Tibial artery (tissue), 4 donors: ENCODE data around the gene VSIG10.

Source experiments
- DNase-seq, 2 donors: peaks; one replicate each; pipeline ENCODE4 v3.0.0-alpha.2; 2019
- H3K27ac ChIP-seq, 2 donors: fragments of 200-600 bp; sonication (generic) in 1 of 2; 1 replicate in 1 of 2; 2 replicates in 1 of 2; pipeline ENCODE4 v1.5.1; 2018 to 2019; ENCODE audit warnings: mild to moderate bottlenecking in 1 of 2
- H3K27me3 ChIP-seq, 2 donors: fragments of 200-600 bp; sonication (generic) in 1 of 2; one replicate each; pipeline versions ENCODE4 v1.5.1 to v1.6.0; 2016 to 2019
- H3K36me3 ChIP-seq, 3 donors: fragments of 200-600 bp; sonication (generic) in 2 of 3; one replicate each; pipeline ENCODE4 v1.5.1; 2016 to 2019; ENCODE audit warnings: mild to moderate bottlenecking in 2 of 3
- H3K4me1 ChIP-seq, 4 donors: fragments of 200-600 bp; sonication (generic) in 2 of 4; 1 replicate in 3 of 4; 2 replicates in 1 of 4; pipeline ENCODE4 v1.5.1; 2016 to 2019
- H3K4me3 ChIP-seq, 2 donors: fragments of 200-600 bp; sonication (generic) in 1 of 2; 1 replicate in 1 of 2; 2 replicates in 1 of 2; pipeline ENCODE4 v1.5.1; 2018 to 2019; ENCODE audit warnings: mild to moderate bottlenecking in 2 of 2
- H3K9me3 ChIP-seq, 3 donors: fragments of 200-600 bp; sonication (generic) in 1 of 3; one replicate each; pipeline ENCODE4 v1.5.1; 2016 to 2019
- CTCF ChIP-seq, 2 experiments: fragments of 200-600 bp in 1 of 2; fragments of 450-650 bp in 1 of 2; IDR thresholded peaks; one replicate each; pipeline ENCODE4 v1.5.1; 2017 to 2019; ENCODE audit warnings: antibody characterized with exemption in 2 of 2, mild to moderate bottlenecking in 1 of 2, moderate library complexity in 1 of 2
- intact Hi-C: fragments of 100-400 bp; cut with DNase I; formaldehyde crosslinking; loops from one replicate; pipeline ENCODE4 v1.15.0; 2023; ENCODE audit warnings: low total_unique reads

VSIG10 gene

GRCh38 chr12:118103601-118104382 lies at the start of gene VSIG10:
VSIG10 (minus strand) TSS chr12:118104011; CDS start chr12:118103671, 340 bp downstream.
- Histone ChIP-seq H3K4me3 (peak within 1 kb of the TSS; percentile 68 to 85), H3K4me1 (peaks cover 0 to 10% (median 4%) of the 10 kb centered on the region in 4 donors), H3K27ac (peak within 1 kb of the TSS; percentile 71 to 80), H3K9me3 (no peaks in the 10 kb centered on the region), H3K36me3 (no peaks in the 10 kb centered on the region), H3K27me3 (no peaks in the 10 kb centered on the region)
- peak; percentile 71 to 85 for DNase-seq
- TF ChIP-seq CTCF (IDR thresholded peaks at IDR 0.05), result no peak
- intact Hi-C loops, result no loop called here

- no peak for DNase-seq
- TF ChIP-seq CTCF (IDR thresholded peaks at IDR 0.05), result no peak
- H3K36me3 ChIP-seq, result peaks cover 7 to 69% (median 21%) of the 10 kb centered on the region in 3 donors
- intact Hi-C loops, result no loop called here
- H3K4me3 ChIP-seq, result no peak overlapping the region
- H3K27me3 ChIP-seq, result no peaks in the 10 kb centered on the region
- no peaks in the 10 kb centered on the region for H3K9me3 ChIP-seq
- H3K4me1 ChIP-seq, result no peaks in the 10 kb centered on the region
- H3K27ac ChIP-seq, result no peak overlapping the region
Observed at GRCh38 chr12:118151755-118152154, 47.9 kb upstream of the VSIG10 start.

GRCh38 chr12:118150625-118151024 lies 46.8 kb upstream of the VSIG10 start:
- TF ChIP-seq CTCF (IDR thresholded peaks at IDR 0.05), result no peak
- H3K4me1 ChIP-seq, result no peaks in the 10 kb centered on the region
- H3K4me3 ChIP-seq, result no peak overlapping the region
- no peak for DNase-seq
- no peaks in the 10 kb centered on the region for H3K27me3 ChIP-seq
- intact Hi-C loops, result no loop called here
- H3K9me3 ChIP-seq, result no peaks in the 10 kb centered on the region
- H3K36me3 ChIP-seq, result peaks cover 15 to 78% (median 30%) of the 10 kb centered on the region in 3 donors
- H3K27ac ChIP-seq, result no peak overlapping the region

GRCh38 chr12:118148287-118148686 lies 44.5 kb upstream of the VSIG10 start:
- Histone ChIP-seq H3K9me3 (no peaks in the 10 kb centered on the region), H3K27ac (no peak overlapping the region), H3K4me3 (no peak overlapping the region), H3K4me1 (no peaks in the 10 kb centered on the region), H3K27me3 (no peaks in the 10 kb centered on the region), H3K36me3 (peaks cover 30 to 91% (median 48%) of the 10 kb centered on the region in 3 donors)
- DNase-seq, result no peak
- no peak for TF ChIP-seq CTCF (IDR thresholded peaks at IDR 0.05)
- intact Hi-C loops, result no loop called here

GRCh38 chr12:118145798-118146156 lies 42.0 kb upstream of the VSIG10 start:
- intact Hi-C loops, result no loop called here
- no peaks in the 10 kb centered on the region for H3K27me3 ChIP-seq
- no peak overlapping the region for H3K27ac ChIP-seq
- no peaks in the 10 kb centered on the region for H3K9me3 ChIP-seq
- H3K36me3 ChIP-seq, result peaks cover 41 to 97% (median 57%) of the 10 kb centered on the region in 3 donors
- no peak for TF ChIP-seq CTCF (IDR thresholded peaks at IDR 0.05)
- H3K4me1 ChIP-seq, result no peaks in the 10 kb centered on the region
- no peak for DNase-seq
- H3K4me3 ChIP-seq, result no peak overlapping the region
